Epithelial cell of esophagus (primary cell): ENCODE results near the gene TFR2.

Experiments used
- DNase-seq: peaks from one replicate; pipeline ENCODE4 v3.0.0; 2010; ENCODE audit warnings: low read depth
- H3K4me3 ChIP-seq: 2 replicates; pipeline ENCODE4 v1.5.1; 2011; ENCODE audit warnings: mild to moderate bottlenecking, low read length, control low read depth
- CTCF ChIP-seq: IDR thresholded peaks from 2 replicates; pipeline ENCODE4 v1.5.1; 2011; ENCODE audit warnings: low read depth, mild to moderate bottlenecking, low read length, control low read depth, inconsistent platforms; ENCODE audit not compliant: insufficient read depth; ENCODE audit errors: missing control alignments

TFR2 gene

GRCh38 chr7:100626055-100626454 lies 15.3 kb downstream of the TFR2 start:
- no peak for DNase-seq
- no peak for TF ChIP-seq CTCF
- H3K4me3 ChIP-seq: no peak overlapping the region

- H3K4me3 ChIP-seq: no peak overlapping the region
- DNase-seq: no peak
- no peak for TF ChIP-seq CTCF
Measured at GRCh38 chr7:100623951-100624824, 17.2 kb downstream of the TFR2 start.

GRCh38 chr7:100621554-100621953 lies 19.8 kb downstream of the TFR2 start:
- no peak for TF ChIP-seq CTCF
- H3K4me3 ChIP-seq: no peak overlapping the region
- DNase-seq: no peak

GRCh38 chr7:100620804-100621203 lies 20.5 kb downstream of the TFR2 start:
- TF ChIP-seq CTCF: no peak
- no peak for DNase-seq
- no peak overlapping the region for H3K4me3 ChIP-seq

- DNase-seq: no peak
- H3K4me3 ChIP-seq: no peak overlapping the region
- TF ChIP-seq CTCF: no peak
Measured at GRCh38 chr7:100620239-100620638, 21.1 kb downstream of the TFR2 start.

- no peak for DNase-seq
- no peak for TF ChIP-seq CTCF
- H3K4me3 ChIP-seq: no peak overlapping the region
Measured at GRCh38 chr7:100614308-100614861, 27.0 kb downstream of the TFR2 start.
